Stimulated activated CD8-positive, alpha-beta memory T cell treated with anti-CD3 and anti-CD28 coated beads, Interleukin-7, amount 100 ng/mL, for 1 hour (primary cell): ENCODE results near the gene OR4P4.

Source experiments
- DNase-seq, 2 donors: peaks; one replicate each; pipeline ENCODE4 v3.0.0-alpha.2; 2020; ENCODE audit warnings: low read depth in 2 of 2

OR4P4 gene

DNA sequence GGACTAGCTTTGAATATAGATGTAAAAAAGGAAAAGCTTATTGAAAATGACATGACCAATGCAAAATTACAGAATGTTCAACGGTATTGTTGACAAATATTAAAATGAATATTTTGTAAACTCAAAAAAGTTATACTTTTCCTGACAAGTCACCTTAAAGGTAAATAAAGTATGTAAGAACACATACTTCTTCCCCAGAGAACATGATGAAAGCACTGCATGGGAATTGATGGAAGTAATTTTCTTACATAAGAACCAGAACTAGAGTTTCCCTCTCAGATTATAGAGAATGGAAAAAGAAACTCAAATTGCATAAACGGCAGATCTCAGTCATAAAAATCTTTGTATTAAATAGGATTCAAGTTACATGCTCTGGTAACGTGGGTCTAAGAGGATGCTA is at the start of gene OR4P4:
Gene OR4P4, plus strand, starts transcription at position 301 of the 400 bp plus-strand sequence.
- no peak for DNase-seq

DNA sequence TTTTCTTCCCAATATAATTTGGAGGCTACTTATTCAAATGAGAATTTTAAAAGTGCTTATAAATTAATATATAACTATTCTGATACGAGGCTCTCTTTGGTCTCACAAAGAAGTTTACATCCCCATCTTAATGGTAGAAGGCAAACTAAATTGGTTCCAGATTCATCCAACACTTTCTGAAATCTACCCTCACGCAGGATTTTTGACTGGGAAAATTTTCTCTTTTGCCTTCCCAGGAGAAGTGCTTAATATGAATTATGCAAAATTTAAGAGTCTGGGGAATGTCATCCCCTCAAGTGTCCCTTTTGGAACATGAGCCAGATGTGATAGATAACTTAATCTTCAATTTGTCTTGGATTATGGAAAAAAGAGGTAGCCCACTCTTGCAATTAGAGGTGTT is 27.4 kb upstream of the OR4P4 start, which contains the start of gene OR4C11:
Gene OR4C11, minus strand, starts transcription at position 101 of the 400 bp plus-strand sequence. CDS start 3,272 bp downstream, outside the sequence.
- DNase-seq: no peak

DNA sequence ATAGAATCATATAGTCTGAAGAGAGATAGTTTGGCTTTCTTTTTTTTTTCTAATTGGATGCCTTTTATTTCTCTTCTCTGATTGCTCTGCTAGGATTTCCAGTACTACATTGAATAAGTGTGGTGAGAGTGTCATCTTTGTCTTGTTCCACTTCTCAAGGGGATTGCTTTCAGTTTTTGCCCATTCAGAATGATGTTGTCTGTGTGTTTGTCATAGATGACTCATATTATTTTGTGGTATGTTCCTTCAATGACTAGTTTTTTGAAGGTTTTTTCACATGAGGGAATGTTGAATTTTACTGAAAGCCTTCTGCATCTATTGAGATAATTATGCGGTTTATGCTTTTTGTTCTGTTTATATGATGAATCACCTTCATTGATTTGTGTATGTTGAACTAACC is 10.4 kb upstream of the OR4P4 start:
- no peak for DNase-seq

DNA sequence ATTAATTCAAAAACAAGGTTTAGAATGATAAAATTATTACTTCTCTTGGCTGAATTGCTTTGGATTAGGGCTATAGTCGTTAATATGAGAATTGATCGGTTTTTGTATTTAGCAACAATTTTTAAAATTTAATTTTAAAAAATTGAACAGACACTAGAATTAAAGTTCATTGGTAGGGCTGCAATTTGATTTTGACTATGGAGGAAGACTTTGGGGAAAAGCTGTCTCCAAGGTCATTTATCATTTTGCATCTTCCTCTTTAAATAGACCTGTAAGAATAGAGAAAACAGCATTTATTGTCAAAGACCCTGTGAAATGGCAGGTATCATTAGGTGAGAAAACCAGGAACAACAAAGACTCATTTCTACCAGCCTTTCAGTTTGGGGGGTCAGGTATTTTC is 13.1 kb downstream of the OR4P4 start, which contains the start of gene OR4S2:
Gene OR4S2, plus strand, starts transcription at position 301 of the 400 bp plus-strand sequence. CDS start 2,577 bp downstream, outside the sequence.
- no peak for DNase-seq

DNA sequence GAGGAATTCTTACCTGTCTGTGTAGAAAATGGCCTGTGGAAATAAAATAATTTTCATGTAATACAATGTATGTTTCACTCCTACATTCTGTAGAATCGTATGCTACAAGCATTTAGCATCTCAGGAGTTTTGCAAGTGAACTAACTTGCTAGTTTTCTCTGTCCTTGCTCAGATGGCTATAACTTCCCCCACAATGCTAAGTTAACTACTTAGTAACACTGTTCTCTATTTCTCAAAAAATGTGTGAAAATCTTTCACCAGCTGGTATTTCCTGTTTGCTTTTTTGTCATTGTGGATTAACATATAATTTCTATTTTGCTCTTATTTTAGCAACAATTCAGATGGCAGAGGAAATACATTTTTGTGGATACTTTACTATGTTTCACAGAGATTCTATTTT is 17.6 kb downstream of the OR4P4 start:
- no peak for DNase-seq

DNA sequence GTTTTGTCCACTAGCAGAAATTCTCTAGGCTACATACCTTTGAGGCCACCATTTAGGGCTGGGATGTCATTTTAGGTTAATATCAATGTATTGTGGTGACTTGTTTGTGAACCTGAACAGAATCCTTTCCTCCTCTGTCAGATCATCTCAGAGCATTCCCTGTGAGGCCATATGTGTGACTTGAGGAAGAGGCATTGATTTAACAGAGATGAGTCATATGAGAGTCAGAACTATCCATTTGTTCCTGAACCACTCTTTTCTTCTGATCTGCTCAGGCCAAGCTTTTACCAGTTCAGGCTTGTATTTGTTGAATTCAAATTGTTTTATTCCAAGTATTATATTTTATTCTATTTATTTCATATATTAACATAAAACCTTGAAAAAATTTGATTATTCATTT is 20.2 kb downstream of the OR4P4 start:
- DNase-seq: no peak

DNA sequence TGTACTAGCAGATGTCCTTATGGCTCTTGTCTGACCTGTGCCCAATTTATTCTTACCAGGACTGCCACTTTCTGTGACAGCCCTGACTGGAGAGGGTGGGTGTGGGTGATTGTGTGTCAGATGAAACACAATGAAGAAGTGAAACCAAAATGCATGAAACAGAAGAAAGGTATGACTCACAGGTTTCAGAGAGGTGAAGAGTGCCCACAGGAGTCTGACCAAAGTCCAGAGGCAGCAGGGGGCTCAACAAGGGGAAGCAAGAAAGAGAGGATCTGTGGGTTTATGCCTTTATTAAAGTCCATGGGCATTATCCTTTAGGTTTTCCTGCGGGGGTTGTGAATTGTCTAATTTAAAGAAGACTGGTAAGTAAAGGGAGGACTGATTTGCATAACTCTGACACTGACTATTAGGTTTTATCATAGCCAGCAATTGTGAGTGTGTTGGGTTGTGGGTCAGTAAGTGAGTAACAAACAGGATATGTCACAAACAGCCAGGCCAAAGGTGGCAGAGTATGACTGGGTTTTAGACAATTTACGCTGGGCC is 23.2 kb downstream of the OR4P4 start:
- DNase-seq: no peak

DNA sequence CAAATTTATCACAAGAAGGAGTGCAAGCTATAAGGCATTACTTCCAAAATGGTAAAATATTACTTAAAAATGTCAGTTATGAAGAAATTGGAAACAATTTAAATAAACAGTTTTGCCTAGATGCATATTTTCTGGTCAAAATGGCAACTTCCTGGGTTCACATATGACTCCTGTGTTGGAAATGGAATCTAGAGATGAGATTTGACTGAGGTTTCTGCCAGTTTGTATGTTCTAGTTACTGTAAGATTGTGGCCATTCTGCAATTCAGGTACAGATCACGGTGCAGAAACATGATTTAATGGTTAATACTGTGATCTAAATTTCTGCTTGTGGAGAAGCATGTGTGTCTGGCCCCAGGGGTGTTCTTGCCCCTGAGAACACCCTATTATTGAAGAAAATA is 23.7 kb downstream of the OR4P4 start:
- DNase-seq: no peak

DNA sequence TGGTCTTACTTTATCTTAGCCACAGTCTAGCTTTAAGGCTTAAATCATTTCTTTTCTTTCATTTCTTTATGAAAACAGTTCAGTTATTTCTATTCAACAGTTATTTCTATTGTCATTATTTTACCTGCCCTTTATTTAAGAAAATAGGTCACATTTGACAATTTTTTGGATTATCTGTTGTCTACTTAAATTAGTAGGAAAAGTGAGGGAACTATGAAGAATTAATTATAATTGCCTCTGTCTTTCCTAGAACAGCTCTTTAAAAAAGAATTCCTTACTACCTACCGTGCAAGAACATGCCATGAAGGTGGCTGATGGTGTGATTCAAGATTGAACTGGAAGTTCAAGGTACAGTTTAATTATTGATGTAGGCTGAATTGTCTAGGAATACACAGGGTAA is 27.0 kb downstream of the OR4P4 start, which contains the start of gene OR4C6:
Gene OR4C6, plus strand, starts transcription at position 301 of the 400 bp plus-strand sequence. CDS start 2,966 bp downstream, outside the sequence.
- DNase-seq: no peak

DNA sequence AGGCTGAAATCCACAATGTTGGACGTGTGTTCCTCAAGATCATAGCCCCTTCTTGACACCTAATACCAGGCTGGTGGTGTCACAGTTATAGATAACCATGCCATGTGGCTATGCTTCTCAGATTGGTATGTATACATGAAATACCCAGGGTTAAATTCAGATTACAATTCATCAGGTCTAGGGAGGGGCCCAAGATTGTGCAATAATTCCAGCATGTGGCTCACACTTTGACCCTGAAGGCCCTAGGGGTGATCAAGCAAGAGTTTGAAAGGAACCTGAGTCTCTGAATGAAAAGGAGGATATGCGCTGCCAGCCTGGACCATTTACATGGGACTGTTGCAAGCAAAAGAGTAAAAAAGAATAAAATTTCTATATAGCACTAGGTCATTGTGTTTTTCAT is 34.5 kb downstream of the OR4P4 start:
- DNase-seq: no peak

DNA sequence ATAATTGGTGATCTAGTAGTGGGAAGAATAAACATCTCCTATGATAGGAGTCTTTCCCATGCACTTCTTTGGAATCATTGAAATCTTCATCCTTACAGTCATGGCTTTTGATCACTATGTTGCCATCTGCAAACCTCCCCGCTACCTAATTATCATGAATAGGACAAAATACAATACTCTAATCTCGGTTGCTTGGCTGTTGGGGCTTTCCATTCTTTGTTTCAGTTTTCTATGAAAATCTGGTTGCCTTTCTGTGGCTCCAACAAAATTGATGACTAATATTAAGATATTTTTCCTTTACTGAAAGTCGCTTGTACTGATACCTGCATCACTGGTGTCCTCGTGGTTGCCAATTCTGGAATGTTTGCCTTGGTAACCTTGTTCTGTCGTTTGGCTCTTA is 38.9 kb downstream of the OR4P4 start:
- no peak for DNase-seq
